Amygdala (tissue), 56 donors: ENCODE results near the gene DUS1L.
A peak's percentile ranks its signal among the peaks of the same experiment; 100 is the strongest.

Source experiments
- DNase-seq, 56 donors: peaks; one replicate each; lab custom pipeline; 2025; lab: John Stamatoyannopoulos, UW

DUS1L gene

DNA sequence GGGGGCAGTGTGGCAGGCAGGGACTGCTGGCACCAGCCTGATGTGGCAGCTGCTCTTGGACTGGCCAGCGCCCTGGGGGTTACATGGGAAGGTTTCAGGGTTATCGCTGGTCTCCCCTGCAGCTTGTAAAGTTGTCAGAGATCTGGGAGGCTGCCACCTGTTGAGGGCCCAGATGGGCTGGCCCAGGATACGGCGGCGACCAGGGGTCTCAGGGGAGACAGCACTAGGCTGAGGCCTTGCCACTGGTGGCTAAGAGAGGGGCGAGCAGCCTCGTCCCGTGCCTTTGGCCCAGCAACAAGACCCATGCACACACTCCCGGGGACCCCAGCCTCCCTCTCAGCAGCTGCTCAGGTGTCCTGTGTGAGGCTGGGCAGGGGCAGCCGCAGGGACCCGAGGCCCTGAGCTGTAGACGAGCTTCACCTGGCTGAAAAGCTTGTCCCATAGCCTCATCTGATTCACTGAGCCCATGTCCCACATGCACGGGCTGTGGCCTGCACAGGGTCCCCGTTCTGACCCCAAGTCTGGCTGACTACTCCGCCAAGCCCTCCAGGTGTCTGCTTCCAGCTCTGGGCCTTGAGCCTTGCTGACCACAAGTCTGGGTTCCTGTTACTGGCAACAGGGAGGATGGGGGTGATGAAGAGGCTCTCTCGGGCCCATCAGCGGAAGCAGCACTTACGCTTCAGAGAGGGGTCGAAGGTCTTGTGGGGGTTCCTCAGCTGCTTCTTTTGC, 6.2 kb downstream of the DUS1L start:
- no peak for DNase-seq

DNA sequence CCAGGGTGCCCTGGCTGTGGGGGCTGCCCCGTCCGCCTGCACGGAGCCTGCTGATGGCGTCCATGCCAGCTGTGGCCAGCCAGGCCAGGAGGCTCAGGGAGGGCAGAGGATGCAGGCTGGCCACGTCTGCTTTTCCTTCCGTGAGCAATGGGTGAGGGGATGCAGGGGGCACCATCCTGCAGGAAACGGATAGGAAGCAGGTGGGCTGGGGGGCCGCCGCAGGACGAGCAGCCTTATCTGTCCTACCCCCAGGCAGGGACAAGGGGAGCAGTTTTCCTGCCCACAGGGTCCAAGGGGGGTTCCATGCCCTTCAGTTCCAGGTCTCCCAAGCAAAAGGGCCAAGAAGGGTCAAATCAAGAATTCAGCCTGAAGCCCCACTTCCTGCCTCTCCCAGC, 6.8 kb downstream of the DUS1L start:
- no peak for DNase-seq

DNA sequence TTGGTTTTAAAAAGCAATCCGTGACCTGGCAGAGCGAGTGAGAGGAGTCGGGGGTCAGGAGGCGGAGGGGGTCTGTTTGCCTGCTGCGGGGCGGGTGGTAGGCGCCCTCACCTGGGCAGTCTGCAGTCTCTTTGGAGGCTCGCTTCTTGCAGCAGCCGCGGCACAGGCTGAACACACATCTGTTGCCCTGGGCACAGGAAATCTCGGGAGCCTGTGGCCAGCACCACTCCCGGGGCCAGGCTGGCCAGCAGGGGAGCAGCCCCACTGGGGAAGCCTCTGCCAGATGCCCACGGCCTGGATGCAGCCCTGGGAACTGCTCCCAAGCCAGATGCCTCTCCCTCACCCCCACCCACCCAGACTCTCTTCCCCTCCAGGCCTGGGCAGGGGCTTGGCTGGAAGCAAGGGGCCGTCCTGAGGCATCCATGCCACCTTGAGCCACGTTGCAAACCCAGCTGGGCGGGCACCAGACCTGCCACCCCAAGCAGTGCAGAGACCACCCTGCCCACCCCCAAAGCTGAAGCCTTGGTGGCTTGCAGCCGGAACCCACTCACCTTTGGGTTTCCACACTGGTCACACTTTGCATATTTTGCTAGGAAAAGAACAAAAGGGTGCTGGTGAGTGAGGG, 7.3 kb downstream of the DUS1L start:
- DNase-seq = no peak

DNA sequence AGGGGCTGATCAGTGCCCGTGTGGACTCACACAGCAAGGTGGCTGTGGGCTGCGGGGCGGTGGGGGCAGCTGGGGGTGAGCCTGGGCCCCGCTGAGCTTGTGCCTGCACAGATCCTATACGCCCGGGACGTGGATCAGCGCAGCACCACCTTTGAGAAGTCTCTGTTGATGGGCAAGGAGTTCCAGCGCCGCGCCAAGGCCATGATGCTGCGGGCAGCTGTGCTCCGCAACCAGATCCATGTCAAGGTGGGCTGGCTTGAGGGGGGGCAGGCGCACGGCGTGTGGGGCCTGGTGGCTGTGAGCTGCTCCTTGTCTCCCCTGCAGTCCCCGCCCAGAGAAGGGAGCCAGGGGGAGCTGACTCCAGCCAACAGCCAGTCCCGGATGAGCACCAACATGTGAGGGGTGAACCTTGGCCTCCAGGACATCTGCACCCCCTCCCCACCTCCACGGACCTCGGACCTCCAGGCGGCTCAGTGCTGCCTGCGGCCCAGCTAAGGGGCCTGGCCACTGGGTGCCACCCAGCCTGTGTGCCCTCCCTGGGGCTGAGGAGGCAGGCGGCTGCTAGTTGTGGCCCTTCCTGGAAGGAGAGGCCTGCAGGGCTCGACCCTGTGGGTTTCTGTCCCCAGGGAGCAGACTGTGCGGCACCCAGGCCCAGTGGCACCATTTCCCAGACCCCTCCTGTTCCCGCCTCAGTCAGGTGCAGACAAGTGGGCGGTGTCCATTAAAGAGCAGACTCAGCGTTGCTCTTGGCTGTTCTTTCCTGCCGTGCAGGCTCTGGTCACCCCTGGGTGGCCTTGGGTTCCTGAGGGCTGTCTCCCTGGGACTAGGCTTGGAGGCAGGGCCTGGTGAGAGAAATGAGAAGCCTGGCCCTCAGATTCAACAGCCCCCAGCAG, 8.6 kb downstream of the DUS1L start:
- no peak for DNase-seq

DNA sequence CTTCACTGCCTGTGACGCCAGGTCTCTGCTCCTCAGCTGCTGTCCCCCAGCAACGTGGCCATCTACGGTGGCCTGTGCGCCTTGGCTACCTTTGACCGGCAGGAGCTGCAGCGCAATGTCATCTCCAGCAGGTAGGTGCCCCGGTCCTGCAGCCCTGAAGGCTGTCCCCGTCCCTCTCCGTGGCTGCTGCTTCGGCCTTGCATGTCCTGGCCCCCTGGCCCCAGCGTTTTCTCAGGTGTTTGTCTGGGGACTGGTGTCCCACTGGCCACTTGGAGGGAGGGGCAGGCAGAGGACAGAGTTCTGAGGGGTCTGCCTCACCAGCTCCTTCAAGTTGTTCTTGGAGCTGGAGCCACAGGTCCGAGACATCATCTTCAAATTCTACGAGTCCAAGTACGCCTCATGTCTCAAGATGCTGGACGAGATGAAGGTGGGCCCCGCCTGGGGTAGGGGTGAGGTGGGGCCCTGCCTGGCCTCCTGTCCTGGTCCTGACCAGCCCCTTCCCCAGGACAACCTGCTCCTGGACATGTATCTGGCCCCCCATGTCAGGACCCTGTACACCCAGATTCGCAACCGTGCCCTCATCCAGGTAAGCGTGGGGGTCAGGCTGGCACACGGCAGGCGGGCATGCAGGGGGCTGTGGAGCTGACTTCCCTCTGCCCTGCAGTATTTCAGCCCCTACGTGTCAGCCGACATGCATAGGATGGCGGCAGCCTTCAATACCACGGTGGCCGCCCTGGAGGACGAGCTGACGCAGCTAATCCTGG, 9.5 kb downstream of the DUS1L start:
- DNase-seq = no peak

DNA sequence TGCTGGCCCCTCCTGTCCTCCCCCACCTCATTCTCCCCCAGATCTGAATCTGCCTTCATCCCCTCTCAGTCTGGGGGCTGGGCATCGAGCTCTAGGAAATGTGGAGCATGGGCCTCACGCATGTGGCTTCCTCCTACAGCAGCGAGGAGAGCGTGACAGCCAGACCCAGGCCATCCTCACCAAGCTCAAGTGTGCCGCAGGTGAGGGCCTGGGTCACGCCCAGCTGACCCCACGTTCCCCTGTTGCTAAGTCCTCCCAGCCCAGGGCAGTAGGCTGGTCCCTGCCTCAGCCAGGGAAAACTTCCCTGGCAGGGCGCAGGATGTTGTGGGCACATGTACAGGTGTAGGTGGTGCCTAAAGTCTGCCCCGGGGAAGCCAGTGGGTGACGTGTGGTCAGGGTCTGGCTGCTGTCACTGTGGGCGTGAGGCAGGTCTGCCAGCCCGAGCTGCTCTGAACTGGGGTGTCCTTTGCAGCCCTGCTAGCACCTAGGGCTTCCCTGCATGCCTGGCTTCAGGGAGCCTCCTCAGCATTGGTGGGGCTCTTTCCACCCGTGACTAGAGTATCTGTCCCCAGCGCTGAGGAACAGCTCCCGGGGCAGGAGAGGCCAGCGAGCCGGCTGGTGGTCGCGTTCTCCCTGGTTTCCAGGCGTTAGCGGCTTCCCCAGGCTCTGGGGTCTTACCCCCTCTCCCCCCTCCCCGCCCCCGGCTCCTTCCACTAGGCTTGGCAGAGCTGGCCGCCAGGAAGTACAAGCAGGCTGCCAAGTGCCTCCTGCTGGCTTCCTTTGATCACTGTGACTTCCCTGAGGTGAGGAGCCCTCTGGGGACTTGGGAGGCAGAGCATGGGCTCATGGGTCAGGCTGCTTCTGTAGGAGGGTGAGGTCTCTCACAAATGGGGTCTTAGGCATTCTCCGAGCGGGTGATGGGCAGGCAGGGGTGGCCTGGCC, 10.3 kb downstream of the DUS1L start:
- no peak for DNase-seq

DNA sequence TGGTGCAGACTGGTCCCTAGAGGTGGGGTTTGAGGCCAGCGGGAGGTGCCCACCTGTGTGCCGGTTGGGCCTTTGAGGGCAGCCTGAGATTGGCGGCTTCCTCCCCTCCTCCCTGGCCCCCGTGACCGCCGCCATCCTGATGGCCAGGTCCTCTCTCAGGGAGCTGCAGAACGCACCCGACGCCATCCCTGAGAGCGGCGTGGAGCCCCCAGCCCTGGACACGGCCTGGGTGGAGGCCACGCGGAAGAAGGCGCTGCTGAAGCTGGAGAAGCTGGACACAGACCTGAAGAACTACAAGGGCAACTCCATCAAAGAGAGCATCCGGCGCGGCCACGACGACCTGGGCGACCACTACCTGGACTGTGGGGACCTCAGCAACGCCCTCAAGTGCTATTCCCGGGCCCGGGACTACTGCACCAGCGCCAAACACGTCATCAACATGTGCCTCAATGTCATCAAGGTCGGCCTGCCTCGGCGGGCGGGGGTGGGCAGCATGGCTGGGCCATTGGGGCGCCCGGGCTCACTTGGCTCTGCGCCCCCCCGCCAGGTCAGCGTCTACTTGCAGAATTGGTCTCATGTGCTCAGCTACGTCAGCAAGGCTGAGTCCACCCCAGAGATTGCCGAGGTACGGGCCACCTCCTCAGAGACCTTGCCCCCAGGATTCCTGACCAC, 11.1 kb downstream of the DUS1L start:
- no peak for DNase-seq

DNA sequence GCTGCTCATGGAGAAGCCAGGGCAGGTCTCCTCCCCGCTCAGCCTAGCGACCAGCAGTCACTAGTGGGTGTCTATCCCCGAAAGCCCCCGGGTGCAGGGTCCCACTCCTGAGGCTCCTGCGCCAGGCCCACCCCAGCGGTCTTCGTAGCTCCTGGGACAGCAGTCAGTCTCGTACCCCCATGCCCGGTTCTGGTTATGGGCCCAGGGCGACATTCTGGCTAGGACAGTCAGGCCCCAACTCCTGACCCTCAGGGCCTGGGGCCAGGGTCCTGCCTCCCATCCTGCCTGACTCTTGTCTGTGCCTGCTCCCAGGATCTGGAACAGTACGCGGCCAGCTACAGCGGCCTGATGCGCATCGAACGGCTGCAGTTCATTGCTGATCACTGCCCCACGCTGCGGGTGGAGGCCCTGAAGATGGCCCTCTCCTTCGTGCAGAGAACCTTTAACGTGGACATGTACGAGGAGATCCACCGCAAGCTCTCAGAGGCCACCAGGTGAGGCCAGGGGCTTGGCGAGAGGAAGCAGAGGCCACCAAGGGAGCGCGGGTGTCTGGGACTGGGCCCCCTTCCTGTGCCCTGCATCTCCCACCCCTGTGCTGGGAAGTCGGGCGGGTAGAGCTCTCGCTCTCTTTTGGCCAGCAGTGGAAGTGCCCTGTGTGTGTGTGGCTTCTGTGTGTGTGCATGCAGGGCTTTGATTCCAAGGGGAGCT, 11.9 kb downstream of the DUS1L start:
- no peak for DNase-seq

DNA sequence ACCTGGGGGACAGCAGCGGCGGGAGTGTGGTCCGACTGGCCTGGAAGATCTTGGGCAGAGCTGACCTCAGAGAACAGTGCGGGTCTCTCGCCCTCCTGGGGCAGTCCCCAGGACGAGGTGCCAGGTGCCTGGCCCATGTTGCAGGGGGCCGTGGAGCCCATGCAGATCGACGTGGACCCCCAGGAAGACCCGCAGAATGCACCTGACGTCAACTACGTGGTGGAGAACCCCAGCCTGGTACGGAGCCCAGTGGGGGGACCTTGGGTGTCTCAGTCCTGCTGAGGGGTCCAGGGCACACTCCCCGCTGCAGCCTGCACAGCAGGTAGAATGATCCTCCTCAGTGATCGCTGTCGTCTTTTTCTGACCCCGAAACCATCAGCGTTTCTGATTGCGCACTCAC, 12.5 kb downstream of the DUS1L start:
- DNase-seq = no peak

DNA sequence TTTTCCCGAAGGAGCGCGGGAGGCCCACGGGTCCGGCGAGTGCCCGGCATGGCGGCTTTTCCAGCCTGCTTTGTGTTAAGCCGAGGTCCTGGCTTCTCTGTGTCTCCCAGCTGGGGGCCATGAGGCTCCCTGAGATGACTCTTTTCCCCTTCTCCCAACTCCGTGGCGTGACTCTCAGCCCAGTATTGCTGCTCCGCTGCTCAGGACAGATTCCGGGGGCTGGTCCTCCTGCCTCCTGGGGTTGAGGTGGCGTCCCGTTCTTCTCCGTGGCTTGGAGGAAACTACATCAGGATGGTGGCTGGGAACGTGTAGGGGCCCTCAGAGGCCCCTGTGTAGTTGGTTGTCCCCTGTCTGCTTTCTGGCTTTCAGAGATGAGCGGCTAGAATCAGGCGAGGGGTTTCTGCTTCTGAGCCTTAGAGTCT, 13.0 kb downstream of the DUS1L start:
- DNase-seq = no peak

DNA sequence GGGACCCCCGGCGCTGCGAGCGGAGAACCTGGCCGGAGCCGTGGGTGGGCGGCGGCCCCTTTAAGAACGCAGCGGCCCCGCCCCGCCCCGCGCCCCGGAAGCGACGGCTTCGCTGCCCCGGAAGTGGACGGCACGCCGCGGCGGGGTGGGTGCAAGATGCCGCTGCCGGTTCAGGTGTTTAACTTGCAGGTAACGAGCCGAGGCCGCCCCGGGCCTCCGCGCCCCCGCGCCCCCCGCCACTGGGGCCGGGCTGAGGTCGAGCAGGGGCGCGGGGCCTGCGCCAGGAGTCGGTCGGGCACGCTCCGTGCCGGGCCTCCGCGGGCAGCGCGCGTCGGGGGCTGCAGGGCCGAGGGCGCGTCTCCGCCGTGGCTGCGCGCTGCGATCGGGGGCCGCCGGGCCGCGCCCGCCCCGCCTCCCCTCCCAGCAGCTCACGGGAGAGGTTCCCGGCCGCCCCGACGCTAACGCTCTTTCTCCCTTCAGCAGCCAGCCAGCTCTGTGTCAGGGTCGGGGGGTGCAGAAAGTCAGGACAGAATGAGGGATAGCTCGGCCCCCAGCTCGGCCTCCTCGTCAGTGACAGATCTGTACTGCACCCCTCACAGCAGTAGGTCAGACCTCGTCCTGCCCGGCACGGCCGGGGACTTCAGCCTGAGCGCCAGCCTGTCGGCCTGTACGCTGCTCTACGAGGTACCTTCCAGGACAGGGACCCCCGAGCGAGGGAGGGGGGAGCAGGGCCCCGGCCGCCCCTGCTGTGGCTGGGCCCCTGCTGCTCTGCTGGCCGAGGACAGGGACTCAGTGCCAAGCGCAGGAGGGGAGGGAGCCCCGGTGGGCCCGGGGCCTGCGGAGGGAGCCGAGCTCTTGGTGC, 13.6 kb downstream of the DUS1L start, which contains the start of the genes GPS1 and RFNG:
GPS1 (plus strand) TSS at position 123 of the 862 bp plus-strand sequence; CDS start at position 157, 34 bp downstream.
RFNG (minus strand) TSS at position 36 of the 862 bp plus-strand sequence. CDS start 45 bp downstream, outside the sequence.
- peak in 50 of 56 donors; percentile 8 to 83 (median 52) for DNase-seq

DNA sequence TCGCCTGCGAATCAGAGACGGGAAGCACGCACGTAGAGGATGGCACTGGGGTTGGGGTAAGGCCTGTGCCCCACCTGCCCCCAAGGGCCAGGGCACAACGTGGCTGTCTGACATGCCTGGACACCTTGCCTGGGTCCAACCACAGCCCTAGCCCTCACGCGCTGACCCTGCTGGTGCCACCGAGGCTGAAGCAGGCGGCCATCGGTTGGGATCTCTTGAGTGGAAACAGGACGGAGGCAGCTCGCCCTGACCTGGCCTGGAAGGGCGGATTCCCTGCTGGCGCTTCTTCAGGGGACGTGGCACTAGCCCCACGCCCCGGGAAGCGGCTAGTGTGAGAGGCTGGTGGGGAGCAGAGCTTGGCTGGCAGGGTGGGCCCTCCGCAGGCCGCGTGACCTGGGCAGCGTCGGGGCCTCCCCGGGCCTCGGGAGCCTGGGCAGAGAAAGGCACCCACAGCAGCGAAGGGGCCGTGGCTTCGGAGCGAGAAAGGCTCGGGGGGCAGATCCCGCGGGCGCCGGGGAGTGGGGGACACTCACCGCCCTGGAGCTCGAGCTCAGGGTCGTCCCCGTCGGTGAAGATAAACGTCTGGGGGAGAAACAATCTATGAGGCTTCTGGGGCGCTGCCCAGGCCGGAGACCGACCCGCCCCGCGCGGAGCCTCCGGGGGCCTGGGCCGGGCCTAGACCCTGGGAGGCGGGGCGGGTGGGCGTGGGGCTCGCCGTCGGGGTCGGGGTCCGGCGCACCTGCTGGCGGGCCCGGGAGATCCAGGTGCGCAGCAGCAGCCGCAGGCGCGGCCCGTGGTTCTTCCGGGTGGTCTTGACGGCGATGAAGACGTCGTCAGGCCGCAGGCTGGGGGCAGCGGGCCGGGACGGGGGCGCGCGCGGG, 14.6 kb downstream of the DUS1L start:
- DNase-seq = no peak

DNA sequence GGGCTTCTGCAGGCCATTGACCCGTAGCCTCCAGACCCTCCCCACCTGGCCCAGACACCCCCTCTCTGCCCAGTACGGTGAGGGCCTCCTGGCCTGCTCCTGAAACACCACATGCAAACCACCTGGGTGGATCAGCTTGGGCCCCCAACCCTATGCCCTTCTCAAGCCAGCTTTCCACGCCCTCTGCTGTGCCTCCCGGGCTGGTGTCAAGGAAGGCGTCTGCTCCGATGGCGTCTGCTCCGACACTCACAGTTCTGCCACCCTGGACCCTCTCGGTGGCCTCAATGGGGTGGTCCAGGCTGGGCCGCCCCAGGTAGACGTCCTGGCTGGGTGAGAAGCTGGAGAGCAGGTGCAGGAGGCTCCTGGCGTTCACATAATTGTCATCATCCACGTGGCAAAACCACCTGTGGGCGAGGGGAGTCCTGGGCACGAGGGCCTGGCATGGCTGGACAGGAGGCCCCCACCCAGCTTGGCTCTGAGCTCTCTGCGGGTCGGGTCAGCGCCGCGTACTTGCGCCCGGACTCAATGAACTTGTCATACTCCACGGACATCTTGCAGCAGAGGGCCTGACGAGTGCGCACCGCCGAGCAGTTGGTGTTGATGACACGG, 15.3 kb downstream of the DUS1L start:
- no peak for DNase-seq

DNA sequence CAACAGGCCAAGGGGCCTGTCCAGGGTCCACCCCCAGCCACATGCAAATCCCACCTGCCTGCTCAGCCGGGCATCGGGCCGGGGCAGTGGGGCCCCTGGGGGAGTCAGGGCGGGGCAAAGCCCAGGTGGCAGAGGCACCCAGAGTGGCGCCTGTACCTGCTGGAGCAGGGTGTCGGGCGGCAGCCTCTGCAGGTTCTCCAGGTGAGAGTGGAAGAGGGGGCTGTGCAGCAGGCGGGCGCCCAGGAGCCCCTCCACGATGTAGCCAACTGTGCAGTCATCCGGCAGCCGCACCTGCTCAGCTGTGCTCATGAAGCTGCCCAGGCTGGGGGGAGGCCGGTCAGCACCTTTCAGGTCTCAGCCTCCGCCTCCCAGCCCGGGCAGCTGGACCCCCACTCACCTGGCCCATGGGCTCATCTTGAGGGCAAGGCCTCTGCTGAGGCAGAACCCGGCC, 16.1 kb downstream of the DUS1L start:
- DNase-seq = no peak

DNA sequence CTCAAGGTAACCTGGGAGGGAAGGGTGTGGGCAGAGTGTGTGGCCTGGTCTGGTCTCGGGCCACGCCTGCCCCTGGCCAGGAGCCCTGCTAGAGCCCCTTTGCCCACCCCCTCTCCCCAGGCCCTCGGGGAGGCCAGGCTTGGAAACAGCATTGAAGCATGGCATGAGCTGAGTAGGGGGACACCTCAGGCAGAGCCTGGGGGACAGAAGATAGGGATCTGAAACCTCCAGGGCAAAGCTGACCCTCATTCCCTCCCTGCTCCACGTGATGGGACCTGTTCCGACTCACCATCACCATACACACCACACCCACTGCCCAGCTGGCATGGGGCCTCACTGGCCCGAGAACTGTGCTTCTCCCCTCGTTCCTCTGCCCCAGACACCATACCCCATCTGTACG, 16.5 kb downstream of the DUS1L start:
- DNase-seq = no peak
